Glomerular visceral epithelial cell (primary cell): ENCODE data around the gene TBX21.
A peak's percentile ranks its signal among the peaks of the same experiment; 100 is the strongest.

Experiments
- DNase-seq: peaks from one replicate; pipeline ENCODE4 v3.0.0-alpha.2; 2016; ENCODE audit errors: extremely low spot score

TBX21 gene

GRCh38 chr17:47698749-47699535, 34.1 kb upstream of the TBX21 start:
- DNase-seq, result peak; percentile 62

GRCh38 chr17:47699536-47699840, 33.5 kb upstream of the TBX21 start:
- DNase-seq, result no peak

DNA sequence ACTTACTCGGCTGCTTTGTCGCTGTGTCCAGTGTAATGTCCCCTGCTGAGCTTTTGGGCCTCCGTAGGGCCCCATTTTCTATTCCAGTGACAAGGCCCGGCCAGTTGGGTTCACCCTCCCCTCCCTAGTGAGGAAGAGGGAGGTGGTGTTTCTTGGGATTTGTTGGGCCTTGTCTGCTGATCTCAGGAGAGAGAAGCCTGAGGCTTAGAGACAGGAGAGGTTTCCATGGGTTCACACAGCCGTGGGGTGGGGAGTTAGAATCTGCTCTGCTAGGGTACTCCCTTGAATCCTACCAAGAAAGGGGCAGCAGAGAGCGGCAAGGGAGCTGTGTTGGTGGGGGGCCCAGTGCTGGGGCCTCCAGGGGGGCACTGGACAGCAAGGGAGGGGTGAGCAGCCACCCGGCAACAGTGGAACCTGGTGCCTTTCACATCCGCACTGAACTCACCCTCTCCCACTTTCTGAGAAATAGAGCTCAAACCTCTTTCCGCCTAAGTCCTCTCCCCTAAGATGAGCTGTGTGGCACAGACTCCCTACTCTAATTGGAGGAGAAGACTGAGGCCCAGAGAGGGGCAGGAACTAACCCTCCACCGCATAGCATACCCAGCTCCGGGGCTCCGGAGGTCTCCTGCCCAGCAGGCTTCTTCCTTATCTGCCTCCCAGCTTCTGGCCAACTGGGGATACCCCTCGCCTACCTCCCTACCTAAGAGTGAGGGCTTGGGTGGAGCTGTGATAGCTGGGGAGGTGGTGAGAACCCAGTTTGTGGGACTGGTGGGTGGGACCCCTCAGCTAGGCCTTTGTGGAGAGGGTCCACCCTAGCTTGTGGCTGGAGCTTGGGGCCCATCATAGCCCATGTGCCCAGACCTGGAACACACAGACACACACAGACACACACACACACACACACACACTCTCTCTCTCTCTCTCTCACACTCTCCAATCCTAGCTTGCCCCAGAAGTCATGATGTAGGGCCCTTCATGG, 32.3 kb upstream of the TBX21 start:
- DNase-seq, result no peak

GRCh38 chr17:47701608-47702007, 31.4 kb upstream of the TBX21 start:
- no peak for DNase-seq

- DNase-seq, result no peak
These were observed 30.5 kb upstream of the TBX21 start for GRCh38 chr17:47702391-47702995.

- no peak for DNase-seq
These were observed 29.8 kb upstream of the TBX21 start for GRCh38 chr17:47703191-47703591.

- DNase-seq, result no peak
These were observed 29.4 kb upstream of the TBX21 start for GRCh38 chr17:47703671-47704070.

GRCh38 chr17:47704116-47704515, 28.9 kb upstream of the TBX21 start:
- DNase-seq, result no peak

GRCh38 chr17:47704736-47705135, 28.3 kb upstream of the TBX21 start:
- DNase-seq, result no peak

GRCh38 chr17:47705536-47706530, 27.2 kb upstream of the TBX21 start:
- no peak for DNase-seq

DNA sequence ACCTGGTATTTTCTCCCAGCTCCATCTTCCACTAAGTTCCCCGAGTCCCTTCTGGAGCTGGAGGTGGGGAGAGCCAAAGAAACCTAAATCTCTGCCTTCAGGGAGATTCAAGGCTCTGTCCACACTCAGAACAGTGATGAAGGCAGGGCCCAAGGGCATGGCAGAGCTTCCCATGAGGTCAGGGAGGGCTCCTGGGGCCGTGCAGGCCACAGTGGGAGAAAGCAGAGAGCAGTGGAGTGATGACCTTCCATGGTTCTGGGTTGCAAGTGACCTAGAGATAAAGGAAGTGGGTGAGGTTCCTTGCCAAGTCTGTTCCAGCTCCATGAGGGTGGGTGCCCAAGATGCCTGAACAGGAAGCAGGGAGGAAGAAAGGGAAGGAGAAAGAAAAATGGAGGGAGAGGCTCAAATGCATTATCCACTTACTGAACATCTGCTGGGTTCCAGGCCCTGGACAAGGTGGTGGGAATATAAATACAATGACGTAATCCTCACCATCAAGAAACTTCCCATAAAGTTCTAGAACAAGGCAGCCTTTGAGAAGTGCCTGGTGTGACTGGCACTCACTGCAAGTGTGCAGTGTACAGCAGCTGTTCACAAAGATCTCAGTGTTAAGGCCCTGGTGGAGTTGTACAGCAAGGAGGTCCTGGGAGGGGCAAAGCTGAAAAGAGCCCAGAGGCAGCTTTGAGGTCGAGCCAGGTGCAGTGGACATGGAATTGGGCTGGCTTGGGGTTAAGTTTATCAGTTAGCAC, 25.8 kb upstream of the TBX21 start:
- DNase-seq, result no peak

DNA sequence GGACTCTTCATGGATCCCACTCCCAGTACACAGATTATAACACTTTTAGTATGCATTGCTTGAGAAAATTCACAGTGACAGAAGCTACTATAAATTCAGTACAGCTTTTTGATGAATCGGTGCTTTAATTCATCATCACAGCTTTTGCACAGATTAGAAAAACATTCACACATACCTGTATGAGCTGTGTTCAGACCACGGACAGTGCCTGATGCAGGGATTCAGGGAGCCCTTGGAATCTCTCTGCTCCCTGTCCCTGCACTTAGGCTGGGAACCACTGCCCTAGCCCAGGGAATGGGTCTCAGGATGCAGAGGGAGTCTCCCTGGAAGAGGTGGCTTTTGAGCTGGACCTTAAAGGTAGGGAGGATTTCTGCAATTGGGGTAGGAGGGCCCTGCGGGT, 25.2 kb upstream of the TBX21 start:
- DNase-seq, result no peak

GRCh38 chr17:47708312-47708863, 24.6 kb upstream of the TBX21 start:
- DNase-seq, result no peak

DNA sequence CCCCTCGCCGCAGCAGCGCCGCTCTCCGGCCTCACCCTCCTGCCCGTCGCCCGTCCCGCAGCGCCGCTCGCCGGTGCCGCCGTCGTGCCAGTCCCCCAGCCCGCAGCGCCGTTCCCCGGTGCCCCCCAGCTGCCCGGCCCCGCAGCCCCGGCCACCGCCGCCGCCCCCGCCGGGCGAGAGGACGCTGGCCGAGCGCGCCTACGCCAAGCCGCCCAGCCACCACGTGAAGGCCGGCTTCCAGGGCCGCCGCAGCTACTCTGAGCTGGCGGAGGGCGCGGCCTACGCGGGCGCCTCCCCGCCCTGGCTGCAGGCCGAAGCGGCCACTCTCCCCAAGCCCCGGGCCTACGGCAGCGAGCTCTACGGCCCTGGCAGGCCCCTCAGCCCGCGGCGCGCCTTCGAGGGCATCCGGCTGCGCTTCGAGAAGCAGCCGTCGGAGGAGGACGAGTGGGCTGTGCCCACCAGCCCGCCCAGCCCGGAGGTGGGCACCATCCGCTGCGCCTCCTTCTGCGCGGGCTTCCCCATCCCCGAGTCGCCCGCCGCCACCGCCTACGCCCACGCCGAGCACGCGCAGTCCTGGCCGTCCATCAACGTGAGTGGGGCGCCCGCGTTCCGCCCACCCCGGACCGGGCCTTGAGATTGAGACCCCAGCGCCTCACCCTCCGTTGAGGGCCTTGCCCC, 24.0 kb upstream of the TBX21 start:
- DNase-seq, result no peak

DNA sequence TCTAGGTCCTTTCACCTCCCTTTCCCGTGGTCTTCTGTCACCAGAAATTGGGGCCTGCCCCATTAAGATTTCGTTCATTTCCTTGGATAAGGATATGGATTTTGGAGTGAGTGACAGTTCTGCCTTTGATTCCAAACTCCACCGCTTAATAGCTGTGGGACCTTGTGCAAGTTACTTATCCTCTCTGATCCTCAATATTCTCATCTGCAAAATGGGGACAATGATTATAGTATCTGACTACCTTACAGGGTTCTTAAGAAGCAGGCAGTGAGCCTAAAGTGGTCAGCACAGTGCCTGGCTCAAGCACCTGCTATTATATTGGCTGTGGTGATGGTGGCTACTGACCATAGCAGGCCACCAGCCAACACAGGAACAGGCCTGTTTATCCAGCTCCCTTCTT, 23.4 kb upstream of the TBX21 start:
- no peak for DNase-seq

DNA sequence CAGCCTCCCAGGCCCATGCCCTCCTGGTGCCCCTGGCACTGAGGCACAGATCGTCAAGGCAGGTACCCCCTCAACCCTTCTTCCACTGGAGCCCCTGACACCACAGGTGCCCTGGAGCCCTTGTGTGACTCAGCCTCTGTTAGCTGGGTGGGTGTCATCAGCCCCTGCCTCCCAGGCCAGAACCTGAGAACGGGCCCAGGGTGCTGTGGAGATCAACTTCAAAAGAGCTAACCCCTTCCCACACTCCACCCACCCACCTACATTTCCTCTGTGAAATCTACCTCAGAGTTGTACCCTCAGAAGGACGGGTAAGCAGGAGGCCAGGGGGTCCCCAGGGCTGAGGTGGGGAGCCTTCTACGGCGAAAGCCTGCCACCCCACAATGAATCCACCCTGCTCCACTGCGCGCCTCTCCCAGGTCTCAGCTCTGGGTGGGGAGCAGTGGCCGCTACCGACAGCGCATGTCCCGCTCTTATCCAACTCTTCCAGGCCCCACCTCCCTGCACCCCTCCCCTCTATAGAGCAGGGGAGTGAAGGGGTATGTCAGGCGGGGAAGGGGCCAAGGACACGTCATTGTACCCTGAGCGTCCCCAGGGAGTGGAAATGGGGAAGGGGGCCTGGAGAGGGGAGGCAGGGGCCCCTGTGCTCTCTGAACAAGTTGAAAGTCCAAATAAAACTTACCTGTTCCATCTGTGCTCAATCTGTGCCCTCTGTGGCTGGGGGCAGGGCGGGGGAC, 21.5 kb upstream of the TBX21 start:
- no peak for DNase-seq

GRCh38 chr17:47712330-47713023, 20.6 kb upstream of the TBX21 start:
- no peak for DNase-seq

- DNase-seq, result no peak
These were observed 18.9 kb upstream of the TBX21 start for GRCh38 chr17:47713980-47714700.
